ENCODE results near the gene ZRANB1. TPM values are rescaled to one million over a fixed set of nuclear protein-coding genes. Genes with fewer than 3 reads are reported as not detected.

ZRANB1 gene
- total RNA-seq, 1 donor from 2014 or later, result 24.5 TPM

- Mint-ChIP-seq H3K4me1 (ENCODE audit: unreplicated experiment) (peaks cover 23% of the 10 kb centered on the region), H3K27me3 (peaks cover 8% of the 10 kb centered on the region), H3K27ac (peak overlapping the region; percentile 96), H3K36me3 (peaks cover 6% of the 10 kb centered on the region), H3K4me3 (peak overlapping the region; percentile 93), H3K9me3 (no peaks in the 10 kb centered on the region)
- TF ChIP-seq, protein P1, sequence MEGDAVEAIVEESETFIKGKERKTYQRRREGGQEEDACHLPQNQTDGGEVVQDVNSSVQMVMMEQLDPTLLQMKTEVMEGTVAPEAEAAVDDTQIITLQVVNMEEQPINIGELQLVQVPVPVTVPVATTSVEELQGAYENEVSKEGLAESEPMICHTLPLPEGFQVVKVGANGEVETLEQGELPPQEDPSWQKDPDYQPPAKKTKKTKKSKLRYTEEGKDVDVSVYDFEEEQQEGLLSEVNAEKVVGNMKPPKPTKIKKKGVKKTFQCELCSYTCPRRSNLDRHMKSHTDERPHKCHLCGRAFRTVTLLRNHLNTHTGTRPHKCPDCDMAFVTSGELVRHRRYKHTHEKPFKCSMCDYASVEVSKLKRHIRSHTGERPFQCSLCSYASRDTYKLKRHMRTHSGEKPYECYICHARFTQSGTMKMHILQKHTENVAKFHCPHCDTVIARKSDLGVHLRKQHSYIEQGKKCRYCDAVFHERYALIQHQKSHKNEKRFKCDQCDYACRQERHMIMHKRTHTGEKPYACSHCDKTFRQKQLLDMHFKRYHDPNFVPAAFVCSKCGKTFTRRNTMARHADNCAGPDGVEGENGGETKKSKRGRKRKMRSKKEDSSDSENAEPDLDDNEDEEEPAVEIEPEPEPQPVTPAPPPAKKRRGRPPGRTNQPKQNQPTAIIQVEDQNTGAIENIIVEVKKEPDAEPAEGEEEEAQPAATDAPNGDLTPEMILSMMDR (conservative IDR thresholded peaks at IDR 0.05), result no peak
- peak; percentile 98 for DNase-seq (ENCODE audit: extremely low spot score, unreplicated experiment)
Measured at GRCh38 chr10:124916585-124917427, 25.1 kb upstream of the ZRANB1 start.

DNA sequence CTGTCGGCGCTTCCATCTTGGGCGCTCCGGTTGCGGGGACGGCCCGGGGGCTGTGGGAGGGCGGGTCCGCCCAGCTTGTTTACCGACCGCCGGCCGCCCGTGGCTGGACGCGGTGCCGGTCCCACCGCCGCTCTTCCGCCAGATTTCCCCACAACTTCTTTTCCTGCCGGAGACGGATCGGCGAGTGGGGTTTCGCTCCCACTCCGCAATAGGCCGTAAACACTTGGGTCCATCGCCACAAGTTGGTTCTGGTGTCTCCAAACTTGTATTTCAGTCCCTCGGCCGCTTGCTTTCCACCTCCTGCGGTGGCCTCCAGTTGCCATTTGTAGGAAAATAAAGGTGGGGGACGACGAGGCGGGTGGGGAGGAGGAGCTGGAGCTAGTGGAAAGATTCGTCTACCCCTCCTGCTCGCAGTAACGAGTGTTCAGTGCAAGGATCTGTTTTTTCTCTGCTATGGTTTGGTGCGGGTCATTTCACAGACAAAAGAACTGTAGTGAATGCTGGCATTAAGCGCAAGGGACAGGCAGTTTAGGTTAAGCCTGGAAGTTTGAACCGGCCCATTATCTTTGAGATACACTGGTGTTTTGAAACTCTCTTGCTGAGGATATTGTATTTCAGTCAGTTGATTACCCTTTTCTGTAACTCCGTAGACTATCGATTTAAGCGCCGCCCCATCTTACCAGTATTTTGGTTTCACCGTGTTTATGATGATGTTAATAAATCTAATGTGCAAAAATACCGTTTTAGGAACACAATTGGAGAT lies 24.3 kb upstream of the ZRANB1 start:
- peaks cover 23% of the 10 kb centered on the region for H3K4me1 Mint-ChIP-seq (ENCODE audit: unreplicated experiment)
- no peaks in the 10 kb centered on the region for H3K9me3 Mint-ChIP-seq

DNA sequence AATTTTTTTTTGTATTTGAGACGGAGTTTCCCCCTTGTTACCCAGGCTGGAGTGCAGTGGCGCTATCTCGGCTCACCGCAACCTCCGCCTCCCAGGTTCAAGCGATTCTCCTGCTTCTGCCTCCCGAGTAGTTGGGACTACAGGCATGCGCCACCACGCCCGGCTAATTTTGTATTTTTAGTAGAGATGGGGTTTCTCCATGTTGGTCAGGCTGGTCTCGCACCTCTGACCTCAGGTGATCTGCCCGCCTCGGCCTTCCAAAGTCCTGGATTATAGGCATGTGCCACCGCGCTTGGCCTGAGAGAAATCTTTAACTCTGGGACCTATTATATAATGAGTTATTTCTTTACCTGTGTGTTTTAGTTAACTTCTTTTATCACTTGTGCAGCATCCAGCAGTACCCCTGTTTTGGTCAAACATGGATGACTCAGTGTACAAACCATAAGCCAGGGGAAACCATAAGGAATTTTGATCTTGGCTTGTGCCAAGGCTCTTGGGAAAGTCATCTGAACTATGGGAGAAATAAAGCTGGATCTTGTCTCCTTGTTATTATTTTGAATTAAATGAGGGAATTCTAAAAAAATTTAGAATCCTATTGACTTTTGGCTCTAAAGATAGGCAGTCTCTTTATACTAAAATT lies 23.6 kb upstream of the ZRANB1 start:
- Mint-ChIP-seq H3K27me3 (no peaks in the 10 kb centered on the region), H3K27ac (peak overlapping the region; percentile 96), H3K4me3 (peak overlapping the region; percentile 96), H3K4me1 (ENCODE audit: unreplicated experiment) (peaks cover 23% of the 10 kb centered on the region), H3K36me3 (peaks cover 6% of the 10 kb centered on the region), H3K9me3 (no peaks in the 10 kb centered on the region)
- peak; percentile 53 for DNase-seq (ENCODE audit: extremely low spot score, unreplicated experiment)
- TF ChIP-seq, protein P1 (conservative IDR thresholded peaks at IDR 0.05), result no peak

More for the DNA sequence above, 24.3 kb upstream of the ZRANB1 start:
- Mint-ChIP-seq H3K4me3 (peak overlapping the region; percentile 96), H3K36me3 (peaks cover 6% of the 10 kb centered on the region), H3K27ac (peak overlapping the region; percentile 96), H3K27me3 (peaks cover 2% of the 10 kb centered on the region)
- TF ChIP-seq, protein P1 (conservative IDR thresholded peaks at IDR 0.05), result no peak
- DNase-seq (ENCODE audit: extremely low spot score, unreplicated experiment), result no peak

DNA sequence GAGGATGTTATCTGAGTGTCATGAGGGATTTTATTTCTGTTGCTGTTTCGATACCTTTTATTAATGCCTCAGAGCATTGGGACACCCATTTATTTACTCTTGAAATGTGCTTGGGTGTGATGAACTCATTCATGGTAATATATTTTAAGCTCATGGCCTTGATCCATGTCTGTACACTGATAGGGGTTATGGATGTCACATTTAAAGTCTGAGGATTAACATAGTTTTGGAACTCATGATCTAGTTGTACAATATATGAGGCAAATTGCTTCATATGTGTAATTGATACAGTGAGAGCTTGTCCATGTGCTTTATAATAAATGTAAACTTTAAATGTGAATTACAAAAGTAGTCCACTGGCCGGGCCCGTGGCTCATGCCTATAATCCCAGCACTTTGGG lies 23.0 kb upstream of the ZRANB1 start:
- Mint-ChIP-seq H3K27ac (peak overlapping the region; percentile 96), H3K4me1 (ENCODE audit: unreplicated experiment) (peaks cover 23% of the 10 kb centered on the region), H3K4me3 (peak overlapping the region; percentile 96), H3K36me3 (peaks cover 6% of the 10 kb centered on the region), H3K27me3 (no peaks in the 10 kb centered on the region), H3K9me3 (no peaks in the 10 kb centered on the region)
- TF ChIP-seq, protein P1 (conservative IDR thresholded peaks at IDR 0.05), result no peak
- DNase-seq (ENCODE audit: extremely low spot score, unreplicated experiment), result no peak

DNA sequence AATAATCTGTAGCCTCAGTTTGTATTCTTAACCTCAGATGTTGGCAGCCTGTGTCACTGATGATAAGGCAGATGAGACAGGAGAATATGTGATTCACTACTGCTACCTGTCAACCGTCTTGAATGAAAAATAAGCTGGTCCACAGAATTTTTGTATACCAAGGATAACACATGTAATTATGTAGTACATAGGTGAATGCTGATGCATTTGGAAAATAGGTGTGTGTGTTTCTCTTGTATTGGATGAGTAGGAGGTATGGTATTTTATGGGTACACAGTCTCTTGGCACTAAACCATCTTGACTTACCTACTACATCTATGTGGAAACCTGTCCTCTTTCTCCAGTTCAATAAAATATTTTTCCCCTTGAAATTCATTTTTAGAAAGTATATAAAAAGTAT lies 20.7 kb upstream of the ZRANB1 start:
- H3K9me3 Mint-ChIP-seq, result no peaks in the 10 kb centered on the region
- TF ChIP-seq, protein P1 (conservative IDR thresholded peaks at IDR 0.05), result no peak
- H3K4me3 Mint-ChIP-seq, result no peak overlapping the region
- no peak for DNase-seq (ENCODE audit: extremely low spot score, unreplicated experiment)
- H3K4me1 Mint-ChIP-seq (ENCODE audit: unreplicated experiment), result peaks cover 19% of the 10 kb centered on the region
- no peak overlapping the region for H3K27ac Mint-ChIP-seq
- peaks cover 15% of the 10 kb centered on the region for H3K36me3 Mint-ChIP-seq
- no peaks in the 10 kb centered on the region for H3K27me3 Mint-ChIP-seq
